ENCODE measurements around the gene RPS19.
"Not testable (repeated sequence)": the region's sequence is repeated elsewhere in the genome, so short reads cannot be mapped to it uniquely, and the experiment has no call there.

Gene RPS19

GRCh38 chr19:41859213-41859617 lies 840 bp upstream of the RPS19 start:
- H3K4me3 ChIP-seq (ENCODE audit: low read depth, low read length) = peak overlapping the region; percentile 20

DNA sequence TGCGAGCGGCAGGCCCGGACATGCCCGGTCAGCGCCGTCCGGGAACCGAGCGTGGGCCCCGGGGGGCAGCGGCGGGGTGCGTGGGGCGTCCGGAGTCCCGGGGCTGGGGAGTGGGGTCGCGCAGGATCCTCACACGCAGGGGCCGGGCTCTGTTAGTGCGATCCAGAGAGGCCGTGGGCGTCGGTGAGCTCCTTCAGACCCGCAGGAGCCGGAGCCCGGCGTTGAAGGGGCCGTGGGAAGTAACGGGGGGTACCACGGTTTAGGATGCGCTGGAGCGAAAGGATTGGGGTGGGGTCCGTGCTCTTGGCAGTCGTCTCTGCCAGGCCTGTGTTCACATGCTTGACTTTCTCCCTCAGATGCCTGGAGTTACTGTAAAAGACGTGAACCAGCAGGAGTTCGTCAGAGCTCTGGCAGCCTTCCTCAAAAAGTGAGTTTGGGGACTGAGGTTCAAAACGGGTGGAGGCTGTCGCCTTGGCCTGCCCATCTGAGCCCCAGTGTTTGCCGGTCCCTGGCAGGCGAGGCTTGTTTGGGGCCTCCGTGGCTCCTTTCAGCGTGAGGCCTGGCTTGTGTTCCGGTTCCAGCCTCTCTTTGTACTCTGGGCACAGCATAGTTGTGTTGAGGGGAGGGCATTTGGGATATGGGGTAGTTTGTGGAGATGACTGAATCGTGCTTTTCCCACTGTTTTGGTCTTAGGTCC lies 512 bp downstream of the RPS19 start:
- H3K4me3 ChIP-seq (ENCODE audit: low read depth, low read length) = peak overlapping the region; percentile 97

DNA sequence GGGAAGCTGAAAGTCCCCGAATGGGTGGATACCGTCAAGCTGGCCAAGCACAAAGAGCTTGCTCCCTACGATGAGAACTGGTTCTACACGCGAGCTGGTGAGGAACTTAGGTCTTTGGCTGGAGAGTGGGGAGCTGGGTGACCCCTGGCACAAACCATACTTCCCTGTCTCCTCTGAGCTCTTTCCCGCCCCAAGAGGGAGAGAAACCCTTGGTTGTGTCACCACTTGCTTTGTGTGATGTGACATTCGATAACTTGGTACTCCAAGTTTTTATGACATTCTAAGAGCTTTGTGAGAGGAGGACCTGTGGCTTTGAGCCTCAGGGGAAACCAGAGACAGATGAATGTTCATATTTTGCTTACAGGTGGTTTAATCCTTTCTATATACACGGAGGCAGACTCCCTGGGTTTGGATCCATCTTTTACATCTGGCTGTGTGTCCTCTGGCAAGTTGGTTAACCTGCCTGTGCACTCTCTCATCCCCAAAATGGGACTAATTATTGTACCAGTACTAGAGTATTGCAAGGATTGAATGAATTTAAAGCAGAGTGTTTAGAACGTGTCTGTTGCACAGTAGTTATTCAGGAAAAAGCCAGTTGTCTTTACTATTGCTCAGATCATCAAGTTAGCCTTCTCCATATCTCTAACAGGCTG lies 1.2 kb downstream of the RPS19 start:
- peak overlapping the region; percentile 97 for H3K4me3 ChIP-seq (ENCODE audit: low read depth, low read length)

GRCh38 chr19:41861846-41862245 lies 1.8 kb downstream of the RPS19 start:
- peak overlapping the region; percentile 6 for H3K4me3 ChIP-seq (ENCODE audit: low read depth, low read length)

- H3K4me3 ChIP-seq (ENCODE audit: low read depth, low read length) = no peak overlapping the region
Observed at GRCh38 chr19:41862445-41862986, 2.5 kb downstream of the RPS19 start.

- H3K4me3 ChIP-seq (ENCODE audit: low read depth, low read length) = no peak overlapping the region
Observed at GRCh38 chr19:41863209-41863931, 3.3 kb downstream of the RPS19 start.

GRCh38 chr19:41864374-41864773 lies 4.3 kb downstream of the RPS19 start:
- no peak overlapping the region for H3K4me3 ChIP-seq (ENCODE audit: low read depth, low read length)

- H3K4me3 ChIP-seq (ENCODE audit: low read depth, low read length) = no peak overlapping the region
Observed at GRCh38 chr19:41866284-41866683, 6.2 kb downstream of the RPS19 start.

GRCh38 chr19:41868120-41868988 lies 8.3 kb downstream of the RPS19 start:
- no peak overlapping the region for H3K4me3 ChIP-seq (ENCODE audit: low read depth, low read length)

GRCh38 chr19:41868989-41869300 lies 8.9 kb downstream of the RPS19 start:
- no peak overlapping the region for H3K4me3 ChIP-seq (ENCODE audit: low read depth, low read length)

DNA sequence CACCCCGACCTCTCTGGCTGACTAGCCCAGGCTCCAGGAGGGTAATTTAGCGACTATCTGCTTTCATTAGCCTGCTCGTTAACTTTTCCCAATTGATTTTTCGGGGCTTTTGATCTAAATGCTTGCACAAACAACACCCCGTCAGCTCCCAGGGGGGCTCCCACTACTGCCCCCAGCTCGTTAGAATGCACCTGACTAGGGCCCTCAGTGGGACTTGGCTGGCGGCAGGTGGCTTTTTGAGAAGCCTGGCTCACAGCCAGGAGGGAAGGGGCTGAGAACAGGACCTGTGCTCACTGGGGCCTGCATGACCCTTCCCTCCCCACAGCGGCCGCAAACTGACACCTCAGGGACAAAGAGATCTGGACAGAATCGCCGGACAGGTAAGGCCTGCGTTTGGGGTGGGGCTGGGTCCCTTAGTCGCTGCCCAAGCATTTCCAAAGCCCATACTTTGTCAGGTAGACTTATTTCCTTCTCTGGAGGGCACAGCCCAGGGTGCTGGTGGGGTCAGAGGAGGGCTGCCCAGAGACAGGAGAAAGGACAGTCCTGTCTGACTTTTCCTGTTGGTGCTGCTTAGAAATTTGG lies 9.4 kb downstream of the RPS19 start:
- no peak overlapping the region for H3K4me3 ChIP-seq (ENCODE audit: low read depth, low read length)

- H3K4me3 ChIP-seq (ENCODE audit: low read depth, low read length) = no peak overlapping the region
Observed at GRCh38 chr19:41870401-41870873, 10.4 kb downstream of the RPS19 start.

GRCh38 chr19:41871573-41872383 lies 11.7 kb downstream of the RPS19 start:
- H3K4me3 ChIP-seq (ENCODE audit: low read depth, low read length) = no peak overlapping the region

DNA sequence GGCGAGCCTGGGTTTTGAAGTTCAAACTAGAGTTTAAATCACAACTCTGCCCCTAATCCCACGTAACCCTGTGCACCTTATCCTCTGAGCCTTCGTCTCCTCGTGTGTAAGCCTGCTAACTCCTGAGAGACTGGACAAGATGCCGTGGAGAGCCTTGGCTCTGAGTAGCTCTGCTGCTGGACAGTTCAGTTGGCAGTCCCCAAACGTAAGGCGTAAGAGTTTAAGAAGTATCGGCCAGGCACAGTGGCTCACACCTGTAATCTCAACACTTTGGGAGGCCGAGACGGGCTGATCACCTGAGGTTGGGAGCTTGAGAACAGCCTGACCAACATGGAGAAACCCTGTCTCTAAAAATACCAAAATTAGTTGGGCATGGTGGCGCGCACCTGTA lies 12.3 kb downstream of the RPS19 start:
- H3K4me3 ChIP-seq (ENCODE audit: low read depth, low read length) = no peak overlapping the region

GRCh38 chr19:41872775-41873647 lies 13.0 kb downstream of the RPS19 start:
- no peak overlapping the region for H3K4me3 ChIP-seq (ENCODE audit: low read depth, low read length)

- not testable (repeated sequence) for H3K4me3 ChIP-seq (ENCODE audit: low read depth, low read length)
Observed at GRCh38 chr19:41875973-41876372, 15.9 kb downstream of the RPS19 start.

DNA sequence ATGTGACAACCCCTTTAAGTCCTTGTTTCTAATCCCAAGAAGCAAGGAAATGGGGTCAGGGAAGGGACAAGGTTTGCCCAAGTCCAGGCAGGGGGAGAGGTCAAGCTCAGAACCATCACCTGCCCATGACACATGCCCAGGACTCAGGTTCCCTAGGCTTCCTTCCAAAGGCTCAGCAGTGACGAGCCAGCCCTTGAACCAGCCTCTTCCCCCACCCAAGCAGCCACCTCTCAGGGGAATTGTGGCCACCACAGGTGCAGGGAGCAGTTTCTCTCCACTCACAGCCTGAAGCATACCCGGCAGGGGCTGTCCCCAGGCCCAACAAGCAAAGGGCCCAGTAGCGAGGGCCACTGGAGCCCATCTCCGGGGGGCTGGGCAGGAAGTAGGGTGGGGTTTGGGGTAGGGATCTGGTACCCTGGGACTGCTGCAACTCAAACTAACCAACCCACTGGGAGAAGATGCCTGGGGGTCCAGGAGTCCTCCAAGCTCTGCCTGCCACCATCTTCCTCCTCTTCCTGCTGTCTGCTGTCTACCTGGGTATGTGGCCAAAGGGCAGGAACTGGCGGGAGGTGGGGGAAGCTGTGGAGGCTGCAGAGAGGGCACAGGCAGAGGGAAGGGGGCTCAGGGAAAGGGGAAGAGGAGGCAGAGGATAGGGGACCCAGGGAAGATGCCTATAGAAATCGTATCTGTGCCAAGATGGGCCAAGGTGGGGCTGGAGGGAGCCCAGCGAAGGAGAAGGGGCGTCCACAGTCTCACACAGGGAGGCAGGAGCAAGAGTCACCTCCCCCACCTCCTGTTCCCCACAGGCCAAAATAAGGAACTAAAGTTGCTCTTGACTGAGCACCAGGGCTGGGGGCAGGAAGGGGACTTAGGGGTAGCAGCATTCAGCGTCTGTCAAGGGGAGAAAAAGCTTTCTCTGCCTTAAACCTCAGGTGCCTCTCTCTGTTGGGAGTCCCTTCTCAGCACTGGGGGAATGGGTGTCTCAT lies 17.1 kb downstream of the RPS19 start, which contains the start of gene CD79A:
TSS of gene CD79A (plus strand) at position 433 of the 986 bp plus-strand sequence. CDS start at position 459, 26 bp downstream.
- H3K4me3 ChIP-seq (ENCODE audit: low read depth, low read length) = no peak within 1 kb of the TSS
